ENCODE results near the gene SLC5A6.

Gene SLC5A6

DNA sequence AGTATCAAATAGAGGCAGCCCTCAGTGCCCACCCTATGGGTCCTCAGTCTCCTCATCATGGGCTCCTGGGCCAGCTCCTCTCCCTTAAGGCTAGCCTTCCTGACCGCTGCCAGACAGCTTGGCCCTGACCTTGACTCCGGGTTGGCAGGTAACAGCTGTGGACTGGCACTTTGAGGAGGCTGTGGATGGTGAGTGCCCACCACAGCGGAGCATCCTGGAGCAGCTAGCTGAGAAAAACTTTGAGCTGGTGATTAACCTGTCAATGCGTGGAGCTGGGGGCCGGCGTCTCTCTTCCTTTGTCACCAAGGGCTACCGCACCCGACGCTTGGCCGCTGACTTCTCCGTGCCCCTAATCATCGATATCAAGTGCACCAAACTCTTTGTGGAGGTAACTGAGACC lies 24.1 kb upstream of the SLC5A6 start:
- no peak for DNase-seq

DNA sequence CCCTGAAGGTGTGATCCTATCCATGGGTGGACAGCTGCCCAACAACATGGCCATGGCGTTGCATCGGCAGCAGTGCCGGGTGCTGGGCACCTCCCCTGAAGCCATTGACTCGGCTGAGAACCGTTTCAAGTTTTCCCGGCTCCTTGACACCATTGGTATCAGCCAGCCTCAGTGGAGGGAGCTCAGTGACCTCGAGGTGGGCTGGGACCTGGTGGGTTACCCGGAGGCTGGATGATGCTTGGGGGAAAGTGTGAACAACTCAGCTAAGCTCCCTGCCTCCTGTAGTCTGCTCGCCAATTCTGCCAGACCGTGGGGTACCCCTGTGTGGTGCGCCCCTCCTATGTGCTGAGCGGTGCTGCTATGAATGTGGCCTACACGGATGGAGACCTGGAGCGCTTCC lies 21.3 kb upstream of the SLC5A6 start:
- no peak for DNase-seq

DNA sequence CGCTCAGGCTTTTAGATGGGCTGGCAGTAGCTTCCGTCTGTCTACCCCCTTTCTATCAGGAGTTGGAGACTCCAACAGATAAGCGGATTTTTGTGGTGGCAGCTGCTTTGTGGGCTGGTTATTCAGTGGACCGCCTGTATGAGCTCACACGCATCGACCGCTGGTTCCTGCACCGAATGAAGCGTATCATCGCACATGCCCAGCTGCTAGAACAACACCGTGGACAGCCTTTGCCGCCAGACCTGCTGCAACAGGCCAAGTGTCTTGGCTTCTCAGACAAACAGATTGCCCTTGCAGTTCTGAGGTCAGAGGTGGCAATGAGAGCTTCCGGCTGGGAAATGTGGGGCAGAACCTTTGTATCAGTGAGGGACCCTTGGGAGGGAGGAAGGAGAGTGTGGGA lies 19.9 kb upstream of the SLC5A6 start:
- no peak for DNase-seq

DNA sequence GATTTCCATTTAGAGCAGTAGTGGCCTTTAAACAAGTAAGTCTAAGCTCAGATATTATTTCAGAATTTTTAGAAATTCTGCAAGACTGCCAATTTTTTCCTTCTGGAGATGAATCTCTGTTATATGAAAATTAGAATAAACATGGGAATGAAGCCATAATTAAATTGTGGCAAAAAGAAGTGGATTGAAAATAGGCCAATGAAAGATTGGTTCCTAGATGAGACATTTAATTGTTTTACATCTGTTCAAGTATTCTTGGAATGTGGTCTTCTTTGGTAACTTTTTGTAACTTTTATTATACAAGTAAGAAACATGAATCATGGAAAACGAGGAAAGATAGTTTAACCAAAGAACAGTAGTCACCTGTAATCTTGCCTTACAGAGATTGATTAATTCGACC lies 15.4 kb upstream of the SLC5A6 start:
- no peak for DNase-seq

DNA sequence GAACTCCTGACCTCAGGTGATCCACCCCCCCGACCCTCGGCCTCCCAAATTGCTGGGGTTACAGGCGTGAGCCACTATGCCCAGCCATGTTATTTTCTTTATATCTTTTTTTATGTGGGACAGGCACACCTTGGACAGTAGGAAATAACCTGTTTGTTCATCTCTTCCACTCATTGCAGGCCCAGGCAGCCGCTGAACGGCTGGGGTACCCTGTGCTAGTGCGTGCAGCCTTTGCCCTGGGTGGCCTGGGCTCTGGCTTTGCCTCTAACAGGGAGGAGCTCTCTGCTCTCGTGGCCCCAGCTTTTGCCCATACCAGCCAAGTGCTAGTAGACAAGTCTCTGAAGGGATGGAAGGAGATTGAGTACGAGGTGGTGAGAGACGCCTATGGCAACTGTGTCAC lies 13.5 kb upstream of the SLC5A6 start:
- no peak for DNase-seq

DNA sequence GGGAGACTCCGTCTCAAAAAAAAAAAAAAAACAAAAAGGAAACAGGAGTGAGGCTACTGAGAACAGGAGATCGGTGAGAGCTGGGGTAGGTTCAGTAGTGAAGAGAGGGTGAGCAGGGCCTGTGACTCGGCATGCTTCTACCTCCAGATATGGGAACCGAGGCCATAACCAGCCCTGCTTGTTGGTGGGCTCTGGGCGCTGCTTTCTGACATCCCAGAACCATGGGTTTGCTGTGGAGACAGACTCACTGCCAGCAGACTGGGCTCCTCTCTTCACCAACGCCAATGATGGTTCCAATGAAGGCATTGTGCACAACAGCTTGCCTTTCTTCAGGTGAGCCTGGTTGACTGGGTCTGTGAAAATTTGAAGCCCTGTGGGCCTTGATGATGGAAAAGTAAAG lies 11.3 kb upstream of the SLC5A6 start:
- no peak for DNase-seq

DNA sequence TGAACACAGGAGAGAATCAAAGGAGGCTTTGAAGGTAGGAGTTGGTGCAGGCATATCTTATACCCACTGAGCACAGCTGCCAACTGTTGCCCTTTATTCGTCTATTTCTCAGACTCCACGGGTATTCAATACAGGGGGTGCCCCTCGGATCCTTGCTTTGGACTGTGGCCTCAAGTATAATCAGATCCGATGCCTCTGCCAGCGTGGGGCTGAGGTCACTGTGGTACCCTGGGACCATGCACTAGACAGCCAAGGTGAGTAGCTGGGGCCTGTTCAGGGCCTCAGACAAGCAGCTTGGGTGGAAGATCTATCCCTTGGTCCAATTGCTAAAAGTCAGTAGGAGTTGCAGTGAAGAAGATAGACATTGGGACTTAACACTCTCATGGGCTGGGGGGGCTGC lies 10.3 kb upstream of the SLC5A6 start:
- no peak for DNase-seq

DNA sequence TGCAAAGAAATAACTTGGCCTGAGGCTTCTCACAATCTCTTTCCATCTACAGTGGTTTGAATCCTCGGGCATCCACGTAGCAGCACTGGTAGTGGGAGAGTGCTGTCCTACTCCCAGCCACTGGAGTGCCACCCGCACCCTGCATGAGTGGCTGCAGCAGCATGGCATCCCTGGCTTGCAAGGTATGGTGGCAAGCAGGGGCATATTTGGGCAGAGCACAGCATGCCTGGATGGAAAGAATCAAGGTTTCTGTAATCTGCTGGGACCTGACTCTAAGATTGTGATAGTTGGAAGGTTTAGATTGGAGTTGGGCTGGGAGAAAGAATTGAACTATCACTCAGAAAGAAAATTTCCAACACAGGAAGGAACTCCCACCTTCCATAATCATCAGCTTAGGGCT lies 9.1 kb upstream of the SLC5A6 start:
- no peak for DNase-seq

DNA sequence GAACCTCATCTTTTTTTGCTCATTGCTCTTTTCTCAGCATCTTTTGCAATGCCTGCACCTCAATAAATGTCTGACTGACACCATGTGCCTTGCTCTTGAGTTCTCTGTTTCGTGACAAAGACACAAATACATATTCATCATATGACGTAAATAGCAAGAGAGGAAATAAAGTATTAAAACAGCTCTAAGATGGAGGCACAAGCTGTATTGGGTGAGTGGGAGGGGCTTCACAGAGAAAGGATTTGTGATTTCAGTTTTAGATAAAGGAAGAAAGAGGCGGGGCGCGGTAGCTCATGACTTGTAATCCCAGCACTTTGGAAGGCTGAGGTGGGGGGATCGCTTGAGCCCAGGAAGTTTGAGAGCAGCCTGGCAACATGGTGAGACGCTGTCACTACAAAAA lies 8.0 kb upstream of the SLC5A6 start:
- no peak for DNase-seq

DNA sequence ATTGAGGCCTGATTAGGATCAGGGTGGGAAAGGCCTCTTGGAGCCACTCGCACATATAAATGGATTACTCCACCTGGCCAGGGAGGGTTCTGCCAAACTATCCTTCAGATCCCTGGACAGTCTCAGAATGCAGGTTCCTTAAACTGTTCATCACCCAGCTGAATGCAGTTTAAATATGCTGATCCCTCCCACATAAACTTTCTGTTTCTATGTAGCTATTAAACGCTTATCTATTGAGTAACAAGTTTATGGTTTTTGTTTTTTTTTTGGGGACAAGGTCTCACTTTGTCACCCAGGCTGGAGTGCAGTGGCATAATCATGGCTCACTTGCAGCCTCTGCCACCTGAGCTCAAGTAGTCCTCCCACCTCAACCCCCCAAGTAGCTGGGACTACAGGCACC lies 7.0 kb upstream of the SLC5A6 start:
- no peak for DNase-seq

DNA sequence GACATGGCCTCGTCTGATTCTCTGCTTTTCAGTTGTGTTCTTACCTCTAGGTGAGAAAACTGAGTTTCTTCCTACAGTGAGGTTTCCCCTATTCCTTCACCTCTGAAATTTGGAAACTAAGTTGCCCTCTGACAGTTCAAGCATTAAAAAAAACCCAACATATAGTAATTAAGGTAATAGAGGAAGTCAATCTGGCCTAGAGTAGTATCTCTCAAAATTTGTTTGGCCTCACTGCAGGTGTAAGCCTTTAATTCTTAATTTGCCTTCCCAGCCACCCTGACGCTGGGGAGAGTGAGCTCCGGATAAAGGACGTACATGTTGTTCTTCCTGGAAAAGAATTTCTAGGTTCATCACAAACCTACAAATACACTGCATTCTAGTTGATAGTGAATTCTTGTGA lies 6.5 kb upstream of the SLC5A6 start:
- DNase-seq: no peak

DNA sequence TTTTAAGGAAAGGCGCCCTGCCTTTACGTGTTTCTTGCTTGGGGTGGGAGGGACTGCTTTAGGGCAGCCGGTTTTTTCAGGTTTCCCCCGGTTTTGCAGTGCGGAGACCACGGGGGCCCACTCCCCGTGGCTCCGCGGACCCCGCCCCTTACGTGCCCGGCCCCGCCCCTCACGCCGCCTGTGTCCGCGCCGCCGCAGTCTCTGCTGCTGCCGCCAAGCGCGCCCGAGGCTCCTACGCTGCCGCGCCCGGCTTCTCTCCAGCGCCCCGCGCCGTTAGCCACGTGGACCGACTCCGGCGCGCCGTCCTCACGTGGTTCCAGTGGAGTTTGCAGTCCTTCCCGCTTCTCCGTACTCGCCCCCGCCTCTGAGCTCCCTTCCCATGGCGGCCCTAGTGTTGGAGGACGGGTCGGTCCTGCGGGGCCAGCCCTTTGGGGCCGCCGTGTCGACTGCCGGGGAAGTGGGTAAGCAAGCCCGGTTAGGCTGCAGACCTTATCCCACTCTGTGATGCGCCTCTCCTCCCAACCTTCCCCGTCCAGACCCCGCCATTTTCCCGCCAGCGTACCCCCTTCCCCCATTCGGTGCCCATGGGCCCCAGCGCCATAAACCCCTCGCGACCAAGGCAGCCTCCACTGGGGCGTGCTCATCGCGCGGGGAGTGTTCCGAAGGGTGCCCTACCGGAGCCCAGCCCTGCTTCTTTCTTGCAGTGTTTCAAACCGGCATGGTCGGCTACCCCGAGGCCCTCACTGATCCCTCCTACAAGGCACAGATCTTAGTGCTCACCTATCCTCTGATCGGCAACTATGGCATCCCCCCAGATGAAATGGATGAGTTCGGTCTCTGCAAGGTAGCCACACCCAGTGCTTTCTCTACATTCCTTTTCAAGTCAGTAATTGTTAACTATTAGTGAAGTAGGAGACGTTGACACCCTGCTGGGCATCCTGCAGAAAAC lies 5.4 kb upstream of the SLC5A6 start, which contains the start of gene CAD:
Gene CAD, plus strand, starts transcription at position 197 of the 949 bp plus-strand sequence. Its CDS starts 183 bp downstream, at position 380.
- peak; percentile 67 for DNase-seq

DNA sequence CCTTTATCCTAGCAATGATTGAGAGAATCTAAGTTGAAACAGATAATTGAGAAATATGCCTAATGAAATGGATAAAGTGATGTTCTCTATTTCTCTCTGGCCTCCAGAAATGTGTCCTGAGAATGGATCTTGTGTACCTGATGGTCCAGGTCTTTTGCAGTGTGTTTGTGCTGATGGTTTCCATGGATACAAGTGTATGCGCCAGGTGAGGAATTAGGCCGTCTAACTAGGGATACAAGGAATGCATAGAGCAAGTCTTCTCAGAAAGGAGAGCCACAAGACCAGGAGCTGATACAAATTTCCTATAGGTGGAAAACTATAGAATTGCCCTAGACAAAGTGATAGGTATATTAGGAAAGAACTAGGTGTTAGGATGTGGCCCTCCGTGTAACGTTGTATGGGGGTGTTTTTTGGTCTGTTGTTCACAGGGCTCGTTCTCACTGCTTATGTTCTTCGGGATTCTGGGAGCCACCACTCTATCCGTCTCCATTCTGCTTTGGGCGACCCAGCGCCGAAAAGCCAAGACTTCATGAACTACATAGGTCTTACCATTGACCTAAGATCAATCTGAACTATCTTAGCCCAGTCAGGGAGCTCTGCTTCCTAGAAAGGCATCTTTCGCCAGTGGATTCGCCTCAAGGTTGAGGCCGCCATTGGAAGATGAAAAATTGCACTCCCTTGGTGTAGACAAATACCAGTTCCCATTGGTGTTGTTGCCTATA lies 4.5 kb upstream of the SLC5A6 start:
- DNase-seq: no peak

DNA sequence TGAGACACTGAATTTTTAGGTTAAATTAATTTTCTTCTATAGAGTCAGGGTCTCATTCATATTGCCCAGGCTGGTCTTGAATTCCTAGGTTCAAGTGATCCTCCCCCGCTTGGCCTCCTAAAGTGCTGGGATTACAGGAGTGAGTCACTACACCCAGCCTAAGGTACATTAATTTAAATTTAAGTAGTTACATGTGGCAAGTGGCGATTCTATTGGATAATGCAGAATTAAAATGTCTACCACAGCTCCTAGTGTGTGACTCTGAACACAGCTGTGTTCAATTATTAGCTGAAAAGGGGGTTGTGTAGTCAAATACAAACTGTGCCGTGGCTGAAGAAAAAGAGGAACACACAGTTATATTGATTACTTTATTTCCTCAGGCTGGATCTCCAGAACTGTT lies 2.9 kb upstream of the SLC5A6 start:
- no peak for DNase-seq

DNA sequence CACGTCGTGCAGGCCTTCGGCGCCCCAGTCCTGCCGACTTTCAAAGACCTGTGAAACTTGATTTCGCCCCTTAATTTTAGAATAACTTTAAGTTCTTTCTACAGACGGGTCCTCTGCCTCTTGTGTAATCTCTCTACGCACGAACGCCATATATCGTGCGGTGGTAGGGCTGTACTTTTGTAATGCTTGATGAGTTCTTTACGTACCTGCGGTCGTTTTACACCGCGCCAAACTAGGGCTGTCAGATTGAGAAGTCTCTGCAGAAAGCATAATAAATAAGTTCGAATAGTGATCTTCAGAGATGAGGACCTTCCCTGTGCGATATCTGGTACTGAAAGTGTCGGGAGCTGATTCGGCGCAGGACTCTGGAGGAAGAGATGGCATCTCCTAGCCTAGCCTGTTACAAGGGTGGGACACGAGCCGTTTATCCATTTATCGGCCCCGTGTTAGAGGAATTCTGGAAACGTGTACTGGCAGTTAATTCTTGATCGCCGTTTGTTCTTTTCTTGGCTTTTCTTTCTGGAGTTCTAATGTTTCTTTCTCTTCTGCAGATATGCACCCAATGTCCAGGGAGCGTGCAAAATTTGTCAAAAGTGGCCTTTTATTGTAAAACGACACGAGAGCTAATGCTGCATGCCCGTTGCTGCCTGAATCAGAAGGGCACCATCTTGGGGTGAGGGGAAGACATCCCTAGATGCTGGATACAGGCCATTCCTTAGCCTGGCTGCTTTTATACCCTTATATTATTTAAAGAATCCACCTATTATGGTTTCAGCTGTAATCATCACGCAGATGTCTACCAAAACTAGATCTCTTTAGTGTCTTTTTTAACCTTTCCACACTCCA lies 781 bp upstream of the SLC5A6 start:
- DNase-seq: no peak

DNA sequence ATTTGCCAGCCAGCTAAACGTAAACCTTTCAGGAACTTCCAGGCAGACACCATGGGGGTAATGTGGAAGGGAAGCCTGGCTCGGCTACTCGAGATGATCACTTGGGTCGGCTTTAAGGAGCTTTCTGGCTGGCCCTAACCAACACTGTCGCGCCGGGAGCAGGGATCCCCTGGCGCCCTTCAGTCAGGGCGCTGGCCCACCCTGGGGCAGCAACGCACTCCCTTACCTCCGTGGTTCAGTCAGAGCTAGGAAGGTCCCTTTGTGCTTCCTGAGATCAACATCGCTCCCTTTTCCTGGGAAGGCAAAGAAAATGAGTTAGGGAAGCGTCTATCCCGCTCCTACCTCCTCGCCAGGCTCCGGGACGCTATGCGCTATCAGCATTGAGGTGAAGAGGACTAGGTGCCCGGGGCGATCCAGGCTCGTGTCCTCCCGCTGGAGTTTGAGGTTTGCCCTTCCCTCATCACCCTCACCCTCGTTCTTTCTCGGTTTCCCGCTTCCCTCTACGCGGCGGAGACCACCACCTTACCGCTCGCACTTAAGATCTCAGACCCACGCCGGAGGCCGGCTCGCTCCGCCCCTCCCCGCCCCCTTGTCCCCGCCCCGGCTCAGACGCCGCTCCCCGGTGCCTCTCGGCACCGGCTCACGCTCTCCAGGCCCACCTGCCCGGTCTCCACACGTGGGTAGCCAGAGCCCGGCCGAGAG lies 676 bp downstream of the SLC5A6 start:
- DNase-seq: no peak

DNA sequence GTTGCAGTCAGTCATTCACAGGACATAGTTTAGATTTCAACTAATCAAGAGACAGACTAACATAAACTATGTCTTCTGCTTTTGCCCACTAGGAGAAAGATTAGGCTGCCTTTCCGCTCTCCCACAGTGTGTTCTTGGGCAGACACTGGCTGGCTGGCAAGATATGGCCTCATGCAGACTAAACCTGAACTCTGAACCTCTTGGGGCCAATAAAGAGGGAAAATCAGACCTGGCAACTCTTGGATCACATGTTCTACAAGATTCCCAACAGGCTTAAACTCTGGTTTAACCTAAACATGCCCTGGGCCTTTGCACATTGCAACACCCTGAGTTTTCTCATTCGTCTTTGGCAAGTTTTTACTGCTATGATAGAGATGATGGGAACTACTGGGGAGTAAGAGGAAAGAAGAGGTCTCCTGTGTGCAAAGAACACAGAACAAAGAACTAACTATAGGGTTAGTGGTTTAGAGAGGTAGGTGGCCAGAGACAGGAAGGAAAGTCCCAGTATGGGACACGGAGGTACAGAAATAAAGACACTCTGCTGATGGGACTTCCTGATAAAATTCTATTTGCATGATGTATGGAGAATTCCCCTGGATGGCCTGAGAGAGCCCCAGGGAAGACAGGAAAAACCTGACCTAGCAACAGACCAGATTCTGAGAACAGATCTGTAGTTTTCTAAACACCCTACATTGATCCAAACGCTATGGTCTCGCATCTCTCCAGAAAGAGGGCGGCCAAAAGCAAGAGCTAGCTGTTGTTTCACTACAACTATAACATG lies 2.3 kb downstream of the SLC5A6 start:
- no peak for DNase-seq

DNA sequence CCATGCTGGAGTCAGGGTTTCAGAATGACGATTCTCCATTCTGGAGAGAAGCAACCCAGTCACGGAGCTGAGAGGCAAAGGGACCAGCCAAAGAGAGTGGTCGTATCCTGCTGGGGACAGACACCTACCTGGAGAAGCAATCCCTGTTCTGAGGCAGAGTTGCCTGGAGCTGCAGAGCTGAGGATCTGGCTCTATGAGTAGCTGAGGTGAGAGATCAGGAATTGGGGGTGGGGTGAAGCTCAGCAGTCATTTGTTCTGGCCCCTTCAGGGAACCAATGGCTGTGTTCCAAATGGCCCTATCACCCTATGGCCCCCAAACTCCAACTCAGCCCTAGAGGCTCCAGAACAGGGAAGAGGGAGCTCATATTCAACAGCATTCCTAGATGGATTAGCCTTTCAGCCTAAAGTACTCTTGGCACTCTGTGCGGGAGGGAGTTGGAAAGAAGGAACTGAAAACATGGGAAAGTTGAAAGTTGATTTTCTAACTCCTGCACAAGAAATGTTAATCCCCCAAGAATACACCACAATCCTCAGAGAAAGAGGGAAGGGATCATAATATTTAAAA lies 3.5 kb downstream of the SLC5A6 start:
- DNase-seq: no peak

DNA sequence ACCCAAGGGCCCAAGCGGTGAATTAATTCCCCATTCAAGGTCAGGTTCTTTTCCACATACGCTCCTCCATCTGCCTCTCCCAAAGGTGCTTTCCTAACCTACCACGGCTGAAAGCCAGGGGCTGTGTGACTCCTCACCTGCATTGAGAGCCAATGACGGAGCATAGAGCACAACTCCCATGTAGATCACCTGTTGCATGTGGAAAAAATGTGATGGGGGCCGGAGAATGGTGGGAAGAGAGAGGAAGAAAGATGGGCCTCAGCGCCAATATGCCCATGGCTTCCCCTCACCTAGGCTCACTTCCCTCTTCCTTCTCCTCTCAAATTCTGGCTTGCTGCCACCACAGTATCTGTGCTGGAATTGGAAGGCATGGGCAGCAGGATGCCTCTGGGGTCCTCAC lies 5.7 kb downstream of the SLC5A6 start:
- no peak for DNase-seq

DNA sequence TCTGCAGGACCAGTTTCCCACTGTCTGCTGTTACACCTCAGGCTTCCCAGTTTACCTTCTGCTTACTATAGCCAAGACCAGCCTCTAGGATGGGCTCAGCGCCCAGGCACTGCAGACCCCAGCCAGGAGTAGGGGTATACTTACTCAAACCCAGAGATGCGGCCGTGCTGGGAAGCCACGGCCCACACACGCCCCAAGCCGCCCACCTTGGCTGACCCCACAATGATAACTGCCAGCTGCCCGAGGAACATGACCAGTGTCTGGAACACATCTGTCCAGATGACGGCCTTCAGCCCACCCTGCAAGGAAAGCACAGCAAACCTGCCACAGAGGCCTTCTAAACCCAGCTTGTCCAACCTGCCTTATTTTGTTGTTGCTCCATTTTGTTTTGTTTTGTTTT lies 6.9 kb downstream of the SLC5A6 start:
- no peak for DNase-seq

DNA sequence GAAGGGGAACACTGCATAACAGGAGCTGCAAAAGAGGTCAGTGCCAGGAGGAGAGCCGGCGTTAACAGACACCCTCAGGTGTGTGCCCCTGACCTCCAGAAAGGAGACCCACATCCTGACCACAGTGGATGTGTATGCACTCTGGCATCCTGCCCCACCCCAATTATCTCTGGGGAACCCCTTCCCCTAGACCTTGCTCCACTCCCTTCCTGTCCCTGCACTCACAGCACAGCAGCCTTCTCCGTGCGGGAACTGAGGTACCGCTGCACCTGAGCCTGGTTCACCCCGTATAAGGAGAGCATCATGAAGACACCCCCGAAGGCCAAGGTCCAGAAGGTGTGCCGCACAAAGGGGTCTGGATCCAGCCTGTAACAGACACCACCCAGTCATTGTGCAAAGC lies 7.5 kb downstream of the SLC5A6 start:
- no peak for DNase-seq

DNA sequence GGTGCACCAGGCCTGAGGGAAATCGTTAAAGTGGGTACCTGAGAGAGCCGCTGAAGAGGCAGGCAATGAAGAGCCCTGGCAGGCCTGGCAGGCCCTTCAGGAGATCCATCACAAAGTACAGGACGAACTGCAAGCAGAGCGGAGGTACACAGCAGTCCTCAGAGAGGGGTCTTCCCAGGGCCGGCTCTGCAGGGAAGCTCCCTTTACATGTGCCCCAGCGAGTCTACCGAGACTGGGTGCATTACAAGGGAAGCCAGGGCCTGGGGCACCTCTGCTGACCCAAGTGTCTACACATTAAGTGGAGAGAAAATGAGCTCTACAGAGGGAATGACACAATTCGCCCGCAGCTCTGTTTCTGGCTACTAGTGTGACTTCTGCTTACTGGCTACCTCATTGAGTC lies 8.3 kb downstream of the SLC5A6 start:
- DNase-seq: no peak

Data from DMS153 (cell line).